Neuronal stem cell (in vitro differentiated cells): ENCODE results near the gene OR5H1.
"Not testable (repeated sequence)": the region's sequence is repeated elsewhere in the genome, so short reads cannot be mapped to it uniquely, and the experiment has no call there.

ENCODE experiments used
- DNase-seq: peaks from one replicate; pipeline ENCODE4 v3.0.0-alpha.2; 2013; ENCODE audit warnings: low spot score
- H2AFZ ChIP-seq: one replicate; pipeline ENCODE4 v1.6.1; 2013; ENCODE audit warnings: mild to moderate bottlenecking, low read length, inconsistent platforms
- H2AK5ac ChIP-seq: 2 replicates; pipeline ENCODE4 v1.6.1; 2013; ENCODE audit warnings: low read depth, mild to moderate bottlenecking, inconsistent platforms, low read length, moderate library complexity, mixed read lengths
- H2BK120ac ChIP-seq: 2 replicates; pipeline ENCODE4 v1.6.1; 2013; ENCODE audit warnings: low read depth, mild to moderate bottlenecking, inconsistent platforms, low read length, moderate library complexity, mixed read lengths
- H2BK12ac ChIP-seq: one replicate; pipeline ENCODE4 v1.6.1; 2013; ENCODE audit warnings: low read length, inconsistent platforms
- H2BK15ac ChIP-seq: 2 replicates; pipeline ENCODE4 v1.6.1; 2013; ENCODE audit warnings: mild to moderate bottlenecking, low read length, inconsistent platforms, mixed read lengths
- H2BK5ac ChIP-seq: one replicate; pipeline ENCODE4 v1.6.1; 2013; ENCODE audit warnings: inconsistent platforms, mild to moderate bottlenecking, low read length, moderate library complexity
- H3K14ac ChIP-seq: one replicate; pipeline ENCODE4 v1.6.1; 2013; ENCODE audit warnings: low read length, inconsistent platforms
- H3K18ac ChIP-seq: 2 replicates; pipeline ENCODE4 v1.6.1; 2013; ENCODE audit warnings: low read length, inconsistent platforms
- H3K23ac ChIP-seq: 2 replicates; pipeline ENCODE4 v1.6.1; 2013; ENCODE audit warnings: low read depth, mild to moderate bottlenecking, mixed read lengths, low read length, inconsistent platforms; ENCODE audit not compliant: poor library complexity
- H3K27ac ChIP-seq: replicated peaks from 3 replicates; pipeline ENCODE4 v1.5.1; 2013; ENCODE audit warnings: low read length, inconsistent platforms
- H3K27me3 ChIP-seq, 3 experiments: 2 replicates each; pipeline ENCODE4 v1.6.1; 2013; ENCODE audit warnings: low read length in 3 of 3, mild to moderate bottlenecking in 2 of 3, inconsistent platforms in 1 of 3, low read depth in 1 of 3, mixed read lengths in 1 of 3, moderate library complexity in 1 of 3; ENCODE audit not compliant: control insufficient read depth in 3 of 3, insufficient read depth in 3 of 3
- H3K36me3 ChIP-seq, 2 donors: replicated peaks in 1 of 2; 2 replicates each; pipeline ENCODE4 v1.6.1; 2013; ENCODE audit warnings: low read length in 2 of 2; ENCODE audit not compliant: control insufficient read depth in 2 of 2, insufficient read depth in 2 of 2
- H3K4ac ChIP-seq: 2 replicates; pipeline ENCODE4 v1.6.1; 2013; ENCODE audit warnings: inconsistent platforms, mild to moderate bottlenecking, low read length, moderate library complexity
- H3K4me1 ChIP-seq, 2 donors: 1 replicate in 1 of 2; 2 replicates in 1 of 2; pipeline ENCODE4 v1.6.1; 2013; ENCODE audit warnings: low read length in 2 of 2, low read depth in 1 of 2; ENCODE audit not compliant: control insufficient read depth in 2 of 2, insufficient read depth in 1 of 2
- H3K4me2 ChIP-seq: one replicate; pipeline ENCODE4 v1.6.1; 2013; ENCODE audit warnings: mild to moderate bottlenecking, low read length, inconsistent platforms; ENCODE audit not compliant: insufficient read depth, poor library complexity, severe bottlenecking
- H3K4me3 ChIP-seq, 2 donors: 2 replicates each; pipeline ENCODE4 v1.5.1; 2013; ENCODE audit warnings: low read length in 2 of 2, mild to moderate bottlenecking in 2 of 2, inconsistent platforms in 1 of 2, moderate library complexity in 1 of 2
- H3K79me1 ChIP-seq: one replicate; pipeline ENCODE4 v1.6.1; 2013; ENCODE audit warnings: low read depth, mild to moderate bottlenecking, inconsistent platforms, low read length, moderate library complexity
- H3K9ac ChIP-seq: one replicate; pipeline ENCODE4 v1.6.1; 2013; ENCODE audit warnings: mild to moderate bottlenecking, low read depth, low read length, inconsistent platforms; ENCODE audit not compliant: poor library complexity
- H3K9me3 ChIP-seq, 2 donors: replicated peaks in 1 of 2; 2 replicates each; pipeline versions ENCODE3 to v1.6.1; 2013; ENCODE audit warnings: low read length in 2 of 2, mild to moderate bottlenecking in 2 of 2, inconsistent platforms in 1 of 2, low read depth in 1 of 2, mixed read lengths in 1 of 2, moderate library complexity in 1 of 2; ENCODE audit not compliant: control insufficient read depth in 2 of 2, insufficient read depth in 1 of 2
- H4K8ac ChIP-seq: one replicate; pipeline ENCODE4 v1.6.1; 2013; ENCODE audit warnings: low read depth, mild to moderate bottlenecking, inconsistent platforms, low read length, moderate library complexity
- H4K91ac ChIP-seq: one replicate; pipeline ENCODE4 v1.6.1; 2013; ENCODE audit warnings: low read length, low read depth, mild to moderate bottlenecking, inconsistent platforms; ENCODE audit not compliant: poor library complexity
- WGBS, 2 donors: extraction: QIAGEN DNeasy Blood & Tissue Kit; methylation state at CpG; one replicate each; pipeline ENCODE4 v1.1.7; 2013; ENCODE audit warnings: missing lambda C conversion rate in 2 of 2, mixed read lengths in 1 of 2; ENCODE audit not compliant: insufficient read length in 2 of 2, insufficient replicate concordance in 1 of 2; ENCODE audit errors: extremely low coverage in 2 of 2; 5-methylcytosine and 5-hydroxymethylcytosine counted together

The OR5H1 gene

DNA sequence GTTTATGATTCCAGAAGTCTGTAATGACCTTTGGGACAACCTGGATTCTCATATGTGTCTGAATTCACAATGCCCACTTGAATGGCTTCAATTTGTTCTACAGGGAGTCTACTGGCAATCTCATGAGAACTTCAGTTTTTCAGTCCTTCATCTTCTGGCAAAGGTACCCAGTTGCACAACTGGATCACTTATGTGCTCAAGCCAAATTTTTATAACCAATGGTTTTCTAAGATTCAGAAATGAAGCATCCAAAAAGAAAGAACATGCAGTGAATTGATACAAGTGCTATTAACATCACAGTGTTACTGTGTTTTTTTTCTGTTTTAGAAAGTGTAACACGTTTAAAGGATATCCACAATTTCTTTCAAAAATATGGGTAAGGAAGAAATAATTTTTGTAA, 16.7 kb downstream of the OR5H1 start, which contains the start of gene OR5H14:
Gene OR5H14, plus strand, starts transcription at position 301 of the 400 bp plus-strand sequence. CDS start 1,907 bp downstream, outside the sequence.
- Histone ChIP-seq H3K23ac (no peak within 1 kb of the TSS), H2BK120ac (no peak within 1 kb of the TSS), H3K4me1 (no peaks in the 10 kb centered on the region), H3K79me1 (no peaks in the 10 kb centered on the region), H2AFZ (no peak within 1 kb of the TSS), H3K18ac (no peak within 1 kb of the TSS), H3K36me3 (no peaks in the 10 kb centered on the region), H4K91ac (no peak within 1 kb of the TSS), H3K27me3 (no peaks in the 10 kb centered on the region), H4K8ac (no peak within 1 kb of the TSS), H2BK15ac (no peak within 1 kb of the TSS), H3K9ac (no peak within 1 kb of the TSS), H3K4me2 (no peak within 1 kb of the TSS), H3K27ac (no peak within 1 kb of the TSS), H2AK5ac (no peak within 1 kb of the TSS), H3K9me3 (no peaks in the 10 kb centered on the region), H3K4ac (no peak within 1 kb of the TSS), H3K4me3 (no peak within 1 kb of the TSS), H2BK12ac (no peak within 1 kb of the TSS), H3K14ac (no peak within 1 kb of the TSS), H2BK5ac (no peak within 1 kb of the TSS)
- no CpG with 5 or more reads among the region's 1 CpG for WGBS, 2 donors
- DNase-seq, result no peak

- Histone ChIP-seq H3K27me3 (no peaks in the 10 kb centered on the region), H3K18ac (no peak overlapping the region)
- no CpG with 5 or more reads among the region's 3 CpGs for WGBS, 2 donors
Measured at GRCh38 chr3:98148751-98149150, 18.2 kb downstream of the OR5H1 start.

GRCh38 chr3:98149456-98149855, 18.9 kb downstream of the OR5H1 start:
- not testable (repeated sequence) for H4K91ac ChIP-seq
- no CpG with 5 or more reads among the region's 4 CpGs for WGBS, 2 donors

More at GRCh38 chr3:98148751-98149150, 18.2 kb downstream of the OR5H1 start:
- Histone ChIP-seq H3K4me3 (no peak overlapping the region), H3K9ac (no peak overlapping the region), H2BK15ac (no peak overlapping the region), H2AK5ac (no peak overlapping the region), H3K4me1 (no peaks in the 10 kb centered on the region), H2BK12ac (no peak overlapping the region), H3K9me3 (no peaks in the 10 kb centered on the region), H3K4me2 (no peak overlapping the region), H2BK120ac (no peak overlapping the region), H4K91ac (no peak overlapping the region), H3K36me3 (no peaks in the 10 kb centered on the region), H2BK5ac (no peak overlapping the region), H4K8ac (no peak overlapping the region), H3K14ac (no peak overlapping the region), H3K79me1 (no peaks in the 10 kb centered on the region), H3K4ac (no peak overlapping the region), H3K23ac (no peak overlapping the region), H3K27ac (no peak overlapping the region), H2AFZ (no peak overlapping the region)
- DNase-seq, result no peak

DNA sequence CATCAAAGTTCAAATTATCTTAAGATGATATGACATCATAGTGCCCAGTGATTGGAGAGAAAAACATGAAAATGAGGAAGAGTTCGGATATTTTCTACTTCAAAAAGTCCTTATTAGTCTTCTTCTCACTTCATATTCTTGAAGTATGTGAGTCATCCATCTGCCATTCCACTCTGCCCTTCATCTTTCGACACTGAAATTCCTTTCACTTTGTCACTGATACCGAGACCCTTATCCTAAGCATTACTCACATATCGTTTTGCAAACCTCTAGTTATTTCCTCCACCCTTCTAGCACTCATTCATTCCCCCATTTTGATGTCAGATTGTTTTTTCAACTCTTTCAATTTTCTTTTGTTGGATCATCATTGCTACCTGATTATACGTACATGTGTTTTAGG, 20.7 kb downstream of the OR5H1 start:
- WGBS, 2 donors, result no CpG with 5 or more reads among the region's 5 CpGs
- no peaks in the 10 kb centered on the region for H3K9me3 ChIP-seq
- no peak overlapping the region for H3K4me3 ChIP-seq
- H3K79me1 ChIP-seq, result no peaks in the 10 kb centered on the region
- H3K14ac ChIP-seq, result no peak overlapping the region
- H3K27ac ChIP-seq, result no peak overlapping the region
- no peaks in the 10 kb centered on the region for H3K36me3 ChIP-seq
- DNase-seq, result no peak
- H3K4me2 ChIP-seq, result no peak overlapping the region
- H3K23ac ChIP-seq, result no peak overlapping the region
- H2BK15ac ChIP-seq, result no peak overlapping the region
- no peak overlapping the region for H3K4ac ChIP-seq
- no peak overlapping the region for H4K8ac ChIP-seq
- no peak overlapping the region for H2BK5ac ChIP-seq
- no peak overlapping the region for H4K91ac ChIP-seq
- H2AK5ac ChIP-seq, result no peak overlapping the region
- no peak overlapping the region for H2BK120ac ChIP-seq
- no peak overlapping the region for H3K9ac ChIP-seq
- no peak overlapping the region for H3K18ac ChIP-seq
- H2BK12ac ChIP-seq, result no peak overlapping the region
- no peak overlapping the region for H2AFZ ChIP-seq
- no peaks in the 10 kb centered on the region for H3K4me1 ChIP-seq
- no peaks in the 10 kb centered on the region for H3K27me3 ChIP-seq

More at GRCh38 chr3:98149456-98149855, 18.9 kb downstream of the OR5H1 start:
- H3K4me1 ChIP-seq, H3K18ac ChIP-seq, H3K14ac ChIP-seq, H3K9me3 ChIP-seq, H3K23ac ChIP-seq, H3K27me3 ChIP-seq, H2AK5ac ChIP-seq, H2BK15ac ChIP-seq, H2BK12ac ChIP-seq, H4K8ac ChIP-seq, H2BK5ac ChIP-seq, H3K4ac ChIP-seq, H3K4me2 ChIP-seq, H2AFZ ChIP-seq, H3K4me3 ChIP-seq, H3K9ac ChIP-seq, DNase-seq, H3K27ac ChIP-seq, H3K79me1 ChIP-seq, H3K36me3 ChIP-seq, H2BK120ac ChIP-seq: not testable (repeated sequence)
